Hepatocyte (in vitro differentiated cells): ENCODE results near the gene TMCC2. TPM values are rescaled to one million over a fixed set of nuclear protein-coding genes. Genes with fewer than 3 reads are reported as not detected.

Source experiments
- DNase-seq: peaks from one replicate; pipeline ENCODE4 v3.0.0-alpha.2; 2016; ENCODE audit warnings: low spot score
- H2AFZ ChIP-seq: fragments of 200-600 bp; sonication (generic); 2 replicates; pipeline ENCODE4 v1.6.0; 2016; ENCODE audit warnings: antibody characterized with exemption, mild to moderate bottlenecking
- H3K27ac ChIP-seq: fragments of 200-600 bp; sonication (generic); 2 replicates; pipeline ENCODE4 v1.5.1; 2016; ENCODE audit warnings: mild to moderate bottlenecking
- H3K27me3 ChIP-seq: fragments of 200-600 bp; sonication (generic); 2 replicates; pipeline ENCODE4 v1.6.1; 2016
- H3K36me3 ChIP-seq: fragments of 200-600 bp; sonication (generic); replicated peaks from 2 replicates; pipeline ENCODE4 v1.5.1; 2016; ENCODE audit warnings: low read depth; ENCODE audit not compliant: insufficient read depth
- H3K4me1 ChIP-seq: fragments of 200-600 bp; sonication (generic); 2 replicates; pipeline ENCODE4 v1.5.1; 2016; ENCODE audit warnings: mild to moderate bottlenecking, moderate library complexity; ENCODE audit not compliant: insufficient read depth
- H3K4me2 ChIP-seq: fragments of 200-600 bp; sonication (generic); 2 replicates; pipeline ENCODE4 v1.6.0; 2016
- H3K4me3 ChIP-seq: fragments of 200-600 bp; sonication (generic); 2 replicates; pipeline ENCODE4 v1.5.1; 2016; ENCODE audit warnings: mild to moderate bottlenecking
- H3K79me2 ChIP-seq: fragments of 200-600 bp; sonication (generic); 2 replicates; pipeline ENCODE4 v1.6.0; 2017; ENCODE audit warnings: mild to moderate bottlenecking
- H3K9me2 ChIP-seq: fragments of 200-600 bp; sonication (generic); replicated peaks from 2 replicates; pipeline ENCODE4 v1.6.0; 2017; ENCODE audit warnings: mild to moderate bottlenecking; ENCODE audit not compliant: insufficient read depth
- H3K9me3 ChIP-seq: fragments of 200-600 bp; sonication (generic); 2 replicates; pipeline ENCODE4 v1.5.1; 2016; ENCODE audit warnings: low read depth, mild to moderate bottlenecking
- H4K20me1 ChIP-seq: fragments of 200-600 bp; sonication (generic); 2 replicates; pipeline ENCODE4 v1.6.0; 2016; ENCODE audit warnings: mild to moderate bottlenecking; ENCODE audit not compliant: insufficient read depth, poor library complexity, severe bottlenecking
- CTCF ChIP-seq: fragments of 200-600 bp; sonication (generic); IDR thresholded peaks from 2 replicates; pipeline ENCODE4 v1.5.1; 2016; ENCODE audit warnings: antibody characterized with exemption, mild to moderate bottlenecking; ENCODE audit not compliant: poor library complexity
- EZH2 ChIP-seq: fragments of 200-600 bp; sonication (generic); IDR thresholded peaks from 2 replicates; pipeline ENCODE4 v1.6.1; 2016; ENCODE audit warnings: antibody characterized with exemption, mild to moderate bottlenecking, borderline replicate concordance
- EZH2phosphoT487 ChIP-seq: fragments of 200-600 bp; sonication (generic); IDR thresholded peaks from one replicate; pipeline ENCODE4 v1.6.1; 2018; ENCODE audit warnings: antibody characterized with exemption, mild to moderate bottlenecking, low read depth, moderate library complexity; ENCODE audit not compliant: unreplicated experiment, severe bottlenecking
- WGBS: methylation state at CpG from one replicate; pipeline ENCODE4 v1.1.6; 2016; ENCODE audit warnings: low lambda C conversion rate; ENCODE audit errors: missing lambda C conversion rate; 5-methylcytosine and 5-hydroxymethylcytosine counted together
- polyA plus RNA-seq: library from polyadenylated mRNA; unstranded; fragments of >200 nt; fragmentation: Nextera tagmentation; extraction: Ambion mirVana; gene quantifications from 2 replicates; pipeline ENCODE4 v1.2.1, GENCODE V29; 2016
- total RNA-seq: library from RNA; depleted of rRNA; stranded (reverse); fragments of >200 nt; gene quantifications from 2 replicates; pipeline ENCODE4 v1.2.3, GENCODE V29; 2014

Gene TMCC2
- total and polyA plus RNA-seq, 2 experiments from 2014 or later, result 2.5 to 2.9 TPM

GRCh38 chr1:205229399-205229871 is 1.7 kb downstream of the TMCC2 start:
- no peak overlapping the region for H3K4me3 ChIP-seq
- peak overlapping the region; percentile 91 for H3K4me2 ChIP-seq
- no peak for TF ChIP-seq EZH2
- TF ChIP-seq CTCF, result peak; percentile 39
- H3K79me2 ChIP-seq, result no peaks in the 10 kb centered on the region
- H3K27ac ChIP-seq, result no peak overlapping the region
- no peaks in the 10 kb centered on the region for H3K9me2 ChIP-seq
- H2AFZ ChIP-seq, result peak overlapping the region; percentile 59
- H3K4me1 ChIP-seq, result peaks cover 5% of the 10 kb centered on the region
- peaks cover 11% of the 10 kb centered on the region for H3K27me3 ChIP-seq
- WGBS, result 14% methylated on average over 8 of the region's 15 CpGs
- DNase-seq, result peak; percentile 73
- H3K36me3 ChIP-seq, result no peaks in the 10 kb centered on the region
- no peaks in the 10 kb centered on the region for H3K9me3 ChIP-seq
- H4K20me1 ChIP-seq, result no peaks in the 10 kb centered on the region

- H3K4me2 ChIP-seq, result peak overlapping the region; percentile 91
- no peak overlapping the region for H3K4me3 ChIP-seq
- no peak for DNase-seq
- peaks cover 4% of the 10 kb centered on the region for H3K27me3 ChIP-seq
- H2AFZ ChIP-seq, result no peak overlapping the region
- no peak for TF ChIP-seq EZH2
- TF ChIP-seq EZH2phosphoT487, result no peak
- no peak for TF ChIP-seq CTCF
- no peaks in the 10 kb centered on the region for H3K79me2 ChIP-seq
- no peak overlapping the region for H3K27ac ChIP-seq
- 67% methylated on average over 10 of the region's 10 CpGs for WGBS
- H3K36me3 ChIP-seq, result no peaks in the 10 kb centered on the region
- peaks cover 5% of the 10 kb centered on the region for H3K4me1 ChIP-seq
- H3K9me3 ChIP-seq, result no peaks in the 10 kb centered on the region
- H3K9me2 ChIP-seq, result no peaks in the 10 kb centered on the region
- no peaks in the 10 kb centered on the region for H4K20me1 ChIP-seq
Observed at GRCh38 chr1:205229916-205230700, 2.4 kb downstream of the TMCC2 start.

GRCh38 chr1:205230982-205231381 is 3.2 kb downstream of the TMCC2 start:
- no peak overlapping the region for H3K27ac ChIP-seq
- no peaks in the 10 kb centered on the region for H3K79me2 ChIP-seq
- TF ChIP-seq EZH2, result no peak
- no peak for TF ChIP-seq EZH2phosphoT487
- TF ChIP-seq CTCF, result no peak
- H3K4me1 ChIP-seq, result peaks cover 5% of the 10 kb centered on the region
- H3K4me3 ChIP-seq, result no peak overlapping the region
- no peaks in the 10 kb centered on the region for H3K9me3 ChIP-seq
- H3K9me2 ChIP-seq, result no peaks in the 10 kb centered on the region
- H2AFZ ChIP-seq, result no peak overlapping the region
- H4K20me1 ChIP-seq, result no peaks in the 10 kb centered on the region
- no peak overlapping the region for H3K4me2 ChIP-seq
- 92% methylated on average over 4 of the region's 5 CpGs for WGBS
- no peak for DNase-seq
- no peaks in the 10 kb centered on the region for H3K36me3 ChIP-seq
- H3K27me3 ChIP-seq, result no peaks in the 10 kb centered on the region
